Esophagus squamous epithelium (tissue), 5 donors: ENCODE measurements around the gene ZNF830. TPM values are rescaled to one million over a fixed set of nuclear protein-coding genes. Genes with fewer than 3 reads are reported as not detected.

Source experiments
- DNase-seq: peaks from one replicate; lab custom pipeline; 2025; lab: John Stamatoyannopoulos, UW
- H3K27ac ChIP-seq, 4 donors: fragments of 200-600 bp; sonication (generic); one replicate each; pipeline ENCODE4 v1.5.1; 2016 to 2019; ENCODE audit warnings: mild to moderate bottlenecking in 1 of 4
- H3K27me3 ChIP-seq, 4 donors: fragments of 200-600 bp; sonication (generic); 1 replicate in 3 of 4; 2 replicates in 1 of 4; pipeline versions ENCODE4 v1.5.1 to v1.6.0; 2017 to 2021; ENCODE audit warnings: antibody characterized with exemption in 1 of 4
- H3K36me3 ChIP-seq, 3 donors: fragments of 200-600 bp; sonication (generic); one replicate each; pipeline ENCODE4 v1.5.1; 2016 to 2019
- H3K4me1 ChIP-seq, 3 donors: fragments of 200-600 bp; sonication (generic); one replicate each; pipeline ENCODE4 v1.5.1; 2017 to 2019
- H3K4me3 ChIP-seq, 4 donors: fragments of 200-600 bp; sonication (generic); 1 replicate in 3 of 4; 2 replicates in 1 of 4; pipeline ENCODE4 v1.5.1; 2016 to 2019; ENCODE audit warnings: mild to moderate bottlenecking in 2 of 4, moderate library complexity in 1 of 4
- H3K9me3 ChIP-seq, 3 donors: fragments of 200-600 bp; sonication (generic); one replicate each; pipeline ENCODE4 v1.5.1; 2016 to 2019
- POLR2A ChIP-seq, 4 donors: fragments of 450-650 bp; IDR thresholded peaks; one replicate each; pipeline ENCODE4 v1.6.1; 2017; ENCODE audit warnings: antibody characterized with exemption in 4 of 4, mild to moderate bottlenecking in 4 of 4, moderate library complexity in 3 of 4
- WGBS, 2 donors: methylation state at CpG; one replicate each; pipeline ENCODE4 v1.1.5; 2018; 5-methylcytosine and 5-hydroxymethylcytosine counted together
- intact Hi-C: fragments of 100-400 bp; cut with DNase I; formaldehyde crosslinking; loops from one replicate; pipeline ENCODE4 v1.15.0; 2022
- total RNA-seq, 4 donors: library from RNA; depleted of rRNA; stranded (reverse); fragments of >200 nt; gene quantifications; one replicate each; pipeline ENCODE4 v1.1.0, GENCODE V29; 2016
- TF ChIP-seq, protein P1 (sequence below), 6 experiments: fragments of 450-650 bp in 4 of 6; fragments of 200-600 bp in 2 of 6; sonication (generic) in 2 of 6; IDR thresholded peaks; one replicate each; pipeline ENCODE4 v1.5.1; 2016 to 2019; ENCODE audit warnings: antibody characterized with exemption in 6 of 6, mild to moderate bottlenecking in 4 of 6, moderate library complexity in 4 of 6
- donor health status: DM: yes; HTN: yes; CAD: no.

The ZNF830 gene
- total RNA-seq, 4 donors from 2014 or later = 6.1 to 13.4 (median 9.2) TPM

DNA sequence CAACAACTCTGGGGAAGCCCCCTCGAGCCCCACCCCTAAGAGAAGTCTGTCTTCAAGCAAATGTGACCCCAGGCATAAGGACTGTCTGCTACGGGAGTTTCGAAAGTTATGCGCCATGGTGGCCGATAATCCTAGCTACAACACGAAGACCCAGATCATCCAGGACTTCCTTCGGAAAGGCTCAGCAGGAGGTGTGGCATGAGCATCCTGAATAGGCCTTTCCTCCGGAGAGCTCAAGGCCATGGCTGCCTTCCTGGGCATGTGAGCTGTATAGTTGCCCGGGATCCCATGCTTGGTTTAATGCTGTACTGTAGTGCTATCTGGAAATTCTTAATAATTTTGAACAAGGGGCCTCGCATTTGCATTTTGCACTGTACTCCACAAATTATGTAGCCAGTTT lies 28.1 kb downstream of the ZNF830 start:
- H3K9me3 ChIP-seq = no peaks in the 10 kb centered on the region
- H3K4me3 ChIP-seq = no peak overlapping the region
- no peak for DNase-seq
- WGBS, 2 donors = 86 to 89% methylated on average over 7 to 8 of the region's 10 CpGs
- TF ChIP-seq, protein P1, sequence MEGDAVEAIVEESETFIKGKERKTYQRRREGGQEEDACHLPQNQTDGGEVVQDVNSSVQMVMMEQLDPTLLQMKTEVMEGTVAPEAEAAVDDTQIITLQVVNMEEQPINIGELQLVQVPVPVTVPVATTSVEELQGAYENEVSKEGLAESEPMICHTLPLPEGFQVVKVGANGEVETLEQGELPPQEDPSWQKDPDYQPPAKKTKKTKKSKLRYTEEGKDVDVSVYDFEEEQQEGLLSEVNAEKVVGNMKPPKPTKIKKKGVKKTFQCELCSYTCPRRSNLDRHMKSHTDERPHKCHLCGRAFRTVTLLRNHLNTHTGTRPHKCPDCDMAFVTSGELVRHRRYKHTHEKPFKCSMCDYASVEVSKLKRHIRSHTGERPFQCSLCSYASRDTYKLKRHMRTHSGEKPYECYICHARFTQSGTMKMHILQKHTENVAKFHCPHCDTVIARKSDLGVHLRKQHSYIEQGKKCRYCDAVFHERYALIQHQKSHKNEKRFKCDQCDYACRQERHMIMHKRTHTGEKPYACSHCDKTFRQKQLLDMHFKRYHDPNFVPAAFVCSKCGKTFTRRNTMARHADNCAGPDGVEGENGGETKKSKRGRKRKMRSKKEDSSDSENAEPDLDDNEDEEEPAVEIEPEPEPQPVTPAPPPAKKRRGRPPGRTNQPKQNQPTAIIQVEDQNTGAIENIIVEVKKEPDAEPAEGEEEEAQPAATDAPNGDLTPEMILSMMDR (IDR thresholded peaks at IDR 0.05) = no peak
- TF ChIP-seq POLR2A (IDR thresholded peaks at IDR 0.05) = no peak
- no peak overlapping the region for H3K27ac ChIP-seq
- H3K4me1 ChIP-seq = peaks cover 0 to 4% (median 0%) of the 10 kb centered on the region in 3 donors
- H3K36me3 ChIP-seq = peaks cover 16 to 94% (median 27%) of the 10 kb centered on the region in 3 donors
- H3K27me3 ChIP-seq = no peaks in the 10 kb centered on the region
- intact Hi-C loops = no loop called here

DNA sequence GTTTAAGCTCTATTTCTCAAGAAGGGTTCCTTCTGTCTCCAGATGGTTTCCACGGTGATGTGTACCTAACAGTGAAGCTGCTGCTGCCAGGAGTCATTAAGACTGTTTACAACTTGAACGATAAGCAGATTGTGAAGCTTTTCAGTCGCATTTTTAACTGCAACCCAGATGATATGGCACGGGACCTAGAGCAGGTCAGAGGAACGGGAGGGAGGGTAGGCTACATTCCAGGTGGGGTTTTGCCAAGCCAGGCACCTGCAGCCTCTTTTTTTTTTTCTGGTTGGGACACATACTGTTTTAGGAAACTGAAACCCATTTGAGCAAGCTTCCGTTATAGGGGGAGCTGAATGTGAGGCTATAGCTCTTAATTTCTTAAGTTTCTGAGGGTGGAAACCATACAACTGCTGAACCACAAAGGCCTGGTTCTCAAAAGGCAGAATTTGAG lies 29.6 kb downstream of the ZNF830 start:
- no peak for DNase-seq
- Histone ChIP-seq H3K4me1 (no peaks in the 10 kb centered on the region), H3K4me3 (no peak overlapping the region), H3K9me3 (no peaks in the 10 kb centered on the region), H3K27me3 (no peaks in the 10 kb centered on the region), H3K36me3 (peaks cover 16 to 99% (median 28%) of the 10 kb centered on the region in 3 donors), H3K27ac (peak overlapping the region in 1 of 4 donors; percentile 23)
- intact Hi-C loops = no loop called here
- no peak for TF ChIP-seq POLR2A (IDR thresholded peaks at IDR 0.05)
- TF ChIP-seq, protein P1 (IDR thresholded peaks at IDR 0.05) = no peak
- 51 to 61% methylated on average over 6 of the region's 6 CpGs for WGBS, 2 donors

DNA sequence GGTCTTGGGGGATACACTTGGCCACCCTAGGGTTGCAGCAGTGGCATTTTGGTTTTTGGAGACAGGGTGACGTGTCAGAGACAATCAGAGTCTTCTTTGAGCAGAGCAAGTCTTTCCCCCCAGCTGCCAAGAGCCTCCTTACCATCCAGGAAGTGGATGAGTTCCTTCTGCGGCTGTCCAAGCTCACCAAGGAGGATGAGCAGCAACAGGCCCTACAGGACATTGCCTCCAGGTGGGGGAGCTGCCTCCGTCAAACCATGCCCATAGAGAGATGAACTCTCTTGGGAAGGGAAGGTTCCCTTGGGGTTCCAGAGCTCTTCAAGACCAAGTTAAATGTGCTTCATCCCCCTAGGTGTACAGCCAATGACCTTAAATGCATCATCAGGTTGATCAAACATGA lies 30.3 kb downstream of the ZNF830 start:
- H3K27ac ChIP-seq = peak overlapping the region in 1 of 4 donors; percentile 23
- intact Hi-C loops = no loop called here
- TF ChIP-seq, protein P1 (IDR thresholded peaks at IDR 0.05) = no peak
- no peak for TF ChIP-seq POLR2A (IDR thresholded peaks at IDR 0.05)
- no peaks in the 10 kb centered on the region for H3K9me3 ChIP-seq
- 90 to 94% methylated on average over 2 of the region's 3 CpGs for WGBS, 2 donors
- DNase-seq = no peak
- peaks cover 0 to 5% (median under 1%) of the 10 kb centered on the region in 3 donors for H3K4me1 ChIP-seq
- H3K4me3 ChIP-seq = no peak overlapping the region
- H3K36me3 ChIP-seq = peaks cover 16 to 99% (median 28%) of the 10 kb centered on the region in 3 donors
- H3K27me3 ChIP-seq = no peaks in the 10 kb centered on the region

DNA sequence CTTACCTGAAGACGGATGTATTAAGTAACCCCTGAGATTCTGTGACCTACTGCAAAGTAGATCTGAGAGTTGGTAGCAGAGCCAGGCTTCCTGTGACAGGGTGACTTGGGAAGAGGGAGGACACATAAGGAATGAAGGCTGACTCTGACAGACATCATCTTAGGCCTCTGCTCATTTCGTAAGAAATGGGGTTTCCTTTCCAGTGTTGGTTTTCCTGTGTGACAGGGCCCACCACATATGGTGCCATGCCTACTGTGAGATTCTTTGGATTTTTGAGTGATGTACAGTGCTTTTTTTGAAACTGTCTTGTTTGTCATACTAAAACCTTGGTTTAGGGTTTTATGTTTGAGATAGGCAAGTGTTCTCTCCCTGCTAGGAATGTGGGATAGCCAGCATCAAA lies 31.7 kb downstream of the ZNF830 start:
- 48 to 91% methylated on average over 1 to 2 of the region's 2 CpGs for WGBS, 2 donors
- TF ChIP-seq, protein P1 (IDR thresholded peaks at IDR 0.05) = no peak
- TF ChIP-seq POLR2A (IDR thresholded peaks at IDR 0.05) = no peak
- Histone ChIP-seq H3K4me3 (no peak overlapping the region), H3K36me3 (peaks cover 16 to 86% (median 24%) of the 10 kb centered on the region in 3 donors), H3K9me3 (no peaks in the 10 kb centered on the region), H3K4me1 (peaks cover 6 to 19% (median 15%) of the 10 kb centered on the region in 3 donors), H3K27ac (no peak overlapping the region), H3K27me3 (no peaks in the 10 kb centered on the region)
- intact Hi-C loops = no loop called here
- DNase-seq = no peak

DNA sequence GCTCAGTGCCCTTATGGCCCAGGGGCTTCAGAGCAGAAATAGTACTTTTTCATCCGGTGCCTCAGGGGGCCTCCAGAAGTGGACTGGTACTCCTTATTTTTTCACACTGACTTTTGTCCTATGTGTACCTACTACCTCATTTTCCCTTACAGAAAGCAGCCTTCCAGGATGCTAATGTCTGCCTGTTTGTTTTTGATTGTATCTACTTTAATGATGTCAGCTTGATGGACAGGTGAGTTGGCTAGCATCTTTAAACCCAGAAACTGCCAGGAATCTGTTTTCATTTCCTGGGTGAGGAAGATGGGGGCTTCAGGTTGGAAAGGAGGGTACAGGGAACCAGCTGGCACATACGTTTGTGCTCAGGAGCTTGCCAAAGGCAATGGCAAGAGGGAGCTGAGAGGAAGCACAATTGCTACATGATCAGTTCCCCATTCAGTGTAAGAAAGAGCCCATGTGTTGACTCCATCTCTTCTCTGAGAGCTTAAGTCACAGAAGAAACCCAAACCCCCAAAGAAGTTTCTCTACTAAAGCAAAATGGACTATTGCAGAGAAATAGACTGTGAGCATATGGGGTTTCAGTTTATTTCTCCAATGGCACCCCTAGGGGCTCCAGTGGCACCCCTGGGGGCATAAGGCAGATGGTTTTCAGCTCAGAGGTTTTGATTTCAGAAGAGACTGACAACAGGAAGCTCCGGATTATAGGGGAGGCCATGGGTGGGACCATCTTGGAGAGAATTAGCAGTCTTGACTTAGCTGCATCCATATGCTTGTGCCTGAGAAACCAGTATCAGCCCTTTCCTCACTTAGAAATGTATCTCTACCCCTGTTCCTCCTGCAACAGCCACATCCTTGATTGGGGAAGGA lies 35.3 kb downstream of the ZNF830 start:
- Histone ChIP-seq H3K27ac (peak overlapping the region; percentile 47 to 74 (median 72)), H3K9me3 (no peaks in the 10 kb centered on the region), H3K36me3 (peaks cover 3 to 86% (median 25%) of the 10 kb centered on the region in 3 donors), H3K27me3 (no peaks in the 10 kb centered on the region), H3K4me3 (no peak overlapping the region), H3K4me1 (peaks cover 6 to 43% (median 22%) of the 10 kb centered on the region in 3 donors)
- intact Hi-C loops = loop anchor here (5.0 kb wide), 1 partner anchor 121 kb away; the partner anchor contains the start of gene RAD51D
- no peak for TF ChIP-seq POLR2A (IDR thresholded peaks at IDR 0.05)
- TF ChIP-seq, protein P1 (IDR thresholded peaks at IDR 0.05) = no peak
- no peak for DNase-seq
- WGBS, 2 donors = 56 to 58% methylated on average over 3 of the region's 3 CpGs
